GM19395 (cell line): ENCODE measurements around the gene VIPR2.
"Not testable (repeated sequence)": the region's sequence is repeated elsewhere in the genome, so short reads cannot be mapped to it uniquely, and the experiment has no call there.

ENCODE experiments used
- ATAC-seq: cut with Tn5 transposase; IDR thresholded peaks from one replicate; pipeline ENCODE4 v1.9.1; 2021; ENCODE audit warnings: mild to moderate bottlenecking, moderate library complexity; ENCODE audit not compliant: unreplicated experiment

Gene VIPR2

GRCh38 chr7:159105832-159106811, 38.5 kb downstream of the VIPR2 start:
- no peak for ATAC-seq

DNA sequence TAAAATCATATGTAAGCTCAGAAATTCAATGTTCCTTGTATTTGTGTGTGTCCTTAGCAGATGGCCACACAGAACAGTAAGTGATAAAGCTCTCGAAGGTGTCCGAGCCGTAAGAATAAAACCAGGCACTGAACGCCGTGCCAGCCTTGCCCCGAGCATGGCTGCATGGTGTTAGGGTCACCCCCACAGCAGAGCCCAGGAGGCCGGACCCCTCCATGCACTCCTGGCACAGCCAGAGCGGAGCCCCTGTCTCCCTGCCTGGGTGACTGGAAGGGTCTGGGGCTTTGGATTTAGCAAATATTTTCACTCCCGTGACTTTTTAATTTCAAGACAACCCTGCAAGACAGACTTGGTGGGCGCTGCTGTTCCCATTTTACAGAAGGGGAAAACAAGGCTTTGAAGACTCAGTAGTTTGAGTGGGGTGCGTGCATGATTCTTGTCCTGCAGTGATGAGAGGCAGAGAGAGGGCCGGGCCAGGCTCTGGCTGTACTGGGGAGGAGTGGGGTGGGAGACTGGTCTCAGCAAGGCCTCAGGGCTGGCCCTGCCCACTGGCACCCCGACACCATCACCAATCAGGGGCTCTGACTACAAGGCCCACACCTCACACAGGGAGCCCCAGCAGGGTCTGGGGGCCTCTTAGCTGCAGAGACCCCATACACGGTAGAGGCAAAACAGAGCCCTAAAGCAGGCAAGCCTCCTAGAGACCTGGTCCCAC, 39.4 kb downstream of the VIPR2 start:
- no peak for ATAC-seq

- ATAC-seq, result no peak
Observed at GRCh38 chr7:159104188-159104920, 40.3 kb downstream of the VIPR2 start.

DNA sequence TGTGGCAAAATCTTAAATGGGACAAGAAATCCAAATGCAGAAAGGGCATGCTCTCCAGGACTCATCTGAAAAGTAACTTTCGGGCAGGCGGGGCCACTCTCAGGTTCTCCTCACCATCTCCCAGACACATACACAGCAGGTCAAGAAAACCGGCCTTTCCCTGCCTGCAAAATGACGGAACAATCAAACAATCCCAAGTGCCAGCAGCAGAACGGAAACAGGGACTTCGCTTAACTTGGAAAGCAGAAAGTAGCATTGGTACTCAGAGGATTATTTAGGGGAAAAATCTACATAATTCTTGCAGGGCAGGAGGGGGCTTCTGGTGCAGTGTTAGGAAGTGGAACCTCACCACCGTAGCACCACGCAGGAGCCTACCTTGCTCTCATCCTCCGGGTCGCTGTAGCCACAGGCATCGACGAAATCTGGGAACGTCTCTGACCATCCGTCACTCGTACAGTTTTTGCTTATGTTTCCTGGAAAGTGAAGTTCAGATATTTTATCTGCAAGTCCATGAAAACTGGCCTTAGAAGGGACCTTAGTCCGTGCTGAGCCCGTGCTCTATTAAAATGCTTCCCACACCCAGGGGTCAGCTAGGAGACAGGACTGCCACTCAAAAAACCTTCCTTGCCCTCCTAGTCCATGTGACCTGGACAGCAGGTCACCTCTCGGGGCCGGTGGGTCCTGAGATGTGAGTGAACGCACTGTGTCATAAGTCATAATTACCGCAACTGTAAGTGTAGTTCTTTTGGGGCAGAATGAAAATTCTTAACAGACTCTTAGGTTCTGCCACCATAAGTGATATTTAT, 41.1 kb downstream of the VIPR2 start:
- ATAC-seq, result no peak

GRCh38 chr7:159102681-159103381, 41.8 kb downstream of the VIPR2 start:
- no peak for ATAC-seq

- ATAC-seq, result not testable (repeated sequence)
Observed at GRCh38 chr7:159101661-159102091, 43.0 kb downstream of the VIPR2 start.

DNA sequence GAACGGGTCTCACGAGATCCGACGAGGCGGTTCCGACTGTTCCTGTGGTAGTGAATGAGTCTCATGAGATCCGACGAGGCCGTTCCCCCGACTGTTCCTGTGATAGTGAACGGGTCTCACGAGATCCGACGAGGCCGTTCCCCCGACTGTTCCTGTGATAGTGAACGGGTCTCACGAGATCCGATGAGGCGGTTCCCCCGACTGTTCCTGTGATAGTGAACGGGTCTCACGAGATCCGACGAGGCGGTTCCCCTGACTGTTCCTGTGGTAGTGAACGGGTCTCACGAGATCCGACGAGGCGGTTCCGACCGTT, 43.6 kb downstream of the VIPR2 start:
- ATAC-seq, result not testable (repeated sequence)

GRCh38 chr7:159100281-159101082, 44.2 kb downstream of the VIPR2 start:
- not testable (repeated sequence) for ATAC-seq

DNA sequence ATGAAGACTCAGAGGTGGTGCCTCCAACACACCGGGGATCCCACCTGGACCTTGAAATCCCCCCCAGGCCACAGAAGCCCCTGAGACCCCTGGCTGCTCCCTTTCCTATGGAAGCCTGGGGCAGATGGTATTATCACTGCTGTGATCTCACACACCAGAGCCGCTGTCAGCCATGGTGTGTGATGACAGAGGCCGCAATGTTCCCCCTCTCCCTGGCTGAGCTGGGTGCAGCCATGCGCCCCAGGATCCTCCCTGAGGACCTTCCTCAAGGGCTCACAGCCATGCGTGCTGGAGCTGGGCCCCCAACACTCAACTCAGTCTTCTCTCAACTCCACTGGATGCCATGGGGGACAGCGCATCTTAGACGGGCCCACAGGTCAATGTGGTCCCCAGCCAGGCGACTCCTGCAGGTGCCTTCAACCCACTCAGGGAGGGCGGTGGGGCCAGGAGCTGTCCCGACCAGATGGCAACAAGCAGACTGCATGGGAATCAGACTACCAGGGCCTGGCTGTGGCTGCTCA, 44.9 kb downstream of the VIPR2 start:
- ATAC-seq, result no peak

GRCh38 chr7:159098811-159099655, 45.6 kb downstream of the VIPR2 start:
- ATAC-seq, result no peak

DNA sequence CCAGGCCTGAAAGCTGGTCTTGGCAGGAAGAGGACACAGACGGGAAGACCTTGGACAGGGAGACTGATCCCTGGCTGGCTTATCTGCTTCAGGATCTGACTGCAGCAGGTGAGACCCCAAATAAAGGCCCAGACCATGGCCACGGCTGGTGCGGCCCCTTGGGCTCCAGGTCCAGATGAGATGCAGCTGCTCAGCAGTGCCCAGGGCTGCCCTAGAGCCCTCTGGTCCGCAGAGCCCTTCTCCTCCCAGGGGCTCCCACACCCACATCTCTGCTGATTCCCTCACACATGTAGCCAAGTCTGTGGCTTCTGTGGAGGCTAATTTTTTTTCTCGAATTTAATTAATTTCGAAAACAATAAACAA, 46.3 kb downstream of the VIPR2 start:
- ATAC-seq, result no peak

DNA sequence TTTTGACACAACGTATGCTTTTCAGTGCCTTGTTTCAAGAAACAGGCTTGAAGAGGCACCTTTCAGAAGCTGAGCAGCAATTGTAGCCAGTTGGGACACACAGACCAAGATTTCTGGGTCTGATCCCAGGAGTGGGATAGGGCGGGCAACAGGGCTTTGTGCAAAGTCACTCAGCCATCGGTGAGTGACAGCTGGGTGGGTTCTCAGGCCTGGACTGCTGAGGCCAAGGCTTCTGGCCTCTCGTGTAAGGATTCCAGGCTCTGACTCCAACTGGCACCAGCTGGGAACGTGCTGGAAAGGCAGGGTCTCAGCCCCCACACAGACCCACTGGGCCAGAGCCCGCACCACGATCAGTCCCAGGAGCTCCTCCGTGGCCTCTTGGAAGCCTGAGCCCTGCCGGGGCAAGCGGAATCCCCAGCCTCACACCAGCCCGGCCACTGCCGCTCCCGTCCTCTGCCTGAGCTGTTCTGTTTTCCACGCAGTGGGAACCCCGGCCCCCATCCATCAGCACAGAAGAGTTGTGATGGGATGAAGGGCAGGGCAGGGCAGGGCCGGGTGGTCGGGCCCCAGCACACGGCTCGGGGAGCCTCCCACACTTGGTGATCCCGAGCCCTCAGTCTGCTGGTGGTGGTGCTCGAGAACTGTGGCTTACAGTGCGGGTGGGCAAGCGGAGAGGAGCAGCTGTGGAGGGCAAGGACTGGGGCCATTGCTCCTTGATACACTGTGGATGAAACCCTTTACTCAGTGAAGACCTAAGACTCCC, 46.8 kb downstream of the VIPR2 start:
- no peak for ATAC-seq

DNA sequence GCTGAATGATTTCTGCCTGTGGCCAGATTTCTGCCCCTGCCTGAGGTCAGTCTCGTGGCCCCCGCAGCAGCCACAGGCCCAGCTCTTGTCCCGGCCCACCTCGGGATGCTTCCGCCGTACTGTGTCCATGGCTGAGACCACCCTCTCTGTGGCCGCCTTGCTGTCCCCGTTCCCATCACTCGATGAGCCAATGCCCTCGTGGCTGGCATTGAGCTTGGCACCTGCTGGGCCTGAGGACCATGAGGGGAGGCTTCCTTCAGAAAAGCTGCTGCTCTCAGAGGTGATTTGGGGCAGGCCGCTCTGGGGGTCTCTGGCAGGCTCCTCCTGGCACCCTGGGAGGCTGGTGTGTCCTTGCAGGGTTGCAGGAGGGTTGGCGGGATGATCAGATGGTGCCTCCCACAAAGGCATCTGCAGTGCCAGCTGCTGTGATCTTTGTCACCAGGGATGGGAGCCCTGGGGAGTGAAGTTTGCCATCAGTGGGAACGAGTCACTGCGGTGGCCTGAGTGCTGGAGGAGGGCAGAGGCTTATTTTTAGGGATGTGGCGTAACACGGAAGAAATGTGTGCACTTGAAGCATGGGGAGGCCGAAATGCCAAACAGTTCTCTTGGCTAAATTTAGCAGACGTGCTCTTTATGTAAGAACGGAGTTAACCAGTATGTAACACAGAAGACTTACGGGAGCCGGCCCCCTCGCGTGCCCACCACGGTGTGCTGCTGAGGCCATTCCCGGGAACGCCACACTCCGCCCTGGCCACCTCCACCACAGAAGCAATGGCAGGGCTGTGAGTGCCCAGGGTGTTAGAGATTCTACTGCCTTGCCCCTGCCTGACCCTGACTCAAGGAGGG, 47.7 kb downstream of the VIPR2 start:
- ATAC-seq, result no peak

- no peak for ATAC-seq
Observed at GRCh38 chr7:159095979-159096411, 48.7 kb downstream of the VIPR2 start.

- ATAC-seq, result no peak
Observed at GRCh38 chr7:159094919-159095915, 49.5 kb downstream of the VIPR2 start.
